Stomach smooth muscle (tissue), 2 donors: ENCODE data around the gene FLAD1.
"Not testable (repeated sequence)": the region's sequence is repeated elsewhere in the genome, so short reads cannot be mapped to it uniquely, and the experiment has no call there.

ENCODE experiments used
- H3K27ac ChIP-seq: one replicate; pipeline ENCODE4 v1.7.0; 2013; ENCODE audit warnings: mild to moderate bottlenecking, low read length, inconsistent platforms
- H3K27me3 ChIP-seq, 2 donors: one replicate each; pipeline ENCODE4 v1.7.0; 2013; ENCODE audit warnings: low read length in 2 of 2; ENCODE audit not compliant: insufficient read depth in 2 of 2, control insufficient read depth in 1 of 2
- H3K36me3 ChIP-seq, 2 donors: one replicate each; pipeline ENCODE4 v1.7.0; 2013; ENCODE audit warnings: low read length in 2 of 2; ENCODE audit not compliant: control insufficient read depth in 2 of 2, insufficient read depth in 2 of 2
- H3K4me1 ChIP-seq: one replicate; pipeline ENCODE4 v1.7.0; 2013; ENCODE audit warnings: low read length; ENCODE audit not compliant: control insufficient read depth, insufficient read depth
- H3K4me3 ChIP-seq, 2 donors: one replicate each; pipeline ENCODE4 v1.7.0; 2013; ENCODE audit warnings: low read length in 2 of 2
- H3K9ac ChIP-seq, 2 donors: one replicate each; pipeline ENCODE4 v1.7.0; 2013; ENCODE audit warnings: low read length in 2 of 2, mild to moderate bottlenecking in 1 of 2
- H3K9me3 ChIP-seq, 2 donors: one replicate each; pipeline ENCODE4 v1.7.0; 2013; ENCODE audit warnings: low read length in 2 of 2; ENCODE audit not compliant: control insufficient read depth in 2 of 2
- donor health status: healthy.
- donor health status: Pancreatic carcinoma.

Gene FLAD1

DNA sequence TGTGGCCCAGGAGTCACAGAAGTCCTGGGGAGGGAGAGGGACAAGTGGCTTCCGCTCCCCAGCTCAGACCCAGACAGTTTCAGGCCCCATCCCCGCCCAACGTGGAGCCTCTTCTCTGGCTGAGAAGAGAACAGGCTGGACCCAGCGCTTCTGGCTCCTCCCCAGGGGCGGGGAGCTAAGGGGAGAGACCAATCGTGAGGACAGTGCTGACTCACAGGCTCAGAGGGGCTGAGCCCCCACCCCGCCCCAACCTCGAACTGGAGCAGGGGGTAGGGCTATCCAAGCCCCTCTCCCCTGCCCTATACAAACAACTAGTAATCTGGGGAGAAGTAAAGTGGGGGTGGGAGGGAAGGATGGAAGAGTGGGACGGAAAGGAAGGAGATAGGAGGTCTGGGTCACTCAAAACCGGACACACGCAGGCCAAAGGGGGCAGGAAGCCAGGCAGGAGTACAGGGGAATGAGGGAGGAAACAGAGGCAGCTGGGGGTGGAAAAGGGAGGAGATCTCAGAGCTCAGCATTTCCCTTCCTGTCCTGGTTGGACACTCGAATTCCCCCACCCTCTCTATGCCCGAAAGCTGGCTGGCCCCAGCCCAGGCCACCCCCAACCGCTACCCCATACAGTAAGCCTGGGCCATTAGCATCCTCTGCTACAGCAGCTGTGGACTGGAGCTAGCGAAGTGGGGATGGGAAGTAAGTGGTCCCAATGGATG, 12.4 kb upstream of the FLAD1 start, which contains the start of gene SHC1:
TSS of gene SHC1 (minus strand) at position 117 of the 710 bp plus-strand sequence. CDS start 221 bp downstream, outside the sequence.
- H3K4me3 ChIP-seq = peak within 1 kb of the TSS; percentile 69 to 70
- H3K27me3 ChIP-seq = no peaks in the 10 kb centered on the region
- peaks cover 52% of the 10 kb centered on the region for H3K4me1 ChIP-seq
- H3K27ac ChIP-seq = peak within 1 kb of the TSS; percentile 99
- peak within 1 kb of the TSS; percentile 80 to 85 for H3K9ac ChIP-seq
- peaks cover 19 to 28% of the 10 kb centered on the region in 2 donors for H3K36me3 ChIP-seq
- no peaks in the 10 kb centered on the region for H3K9me3 ChIP-seq

DNA sequence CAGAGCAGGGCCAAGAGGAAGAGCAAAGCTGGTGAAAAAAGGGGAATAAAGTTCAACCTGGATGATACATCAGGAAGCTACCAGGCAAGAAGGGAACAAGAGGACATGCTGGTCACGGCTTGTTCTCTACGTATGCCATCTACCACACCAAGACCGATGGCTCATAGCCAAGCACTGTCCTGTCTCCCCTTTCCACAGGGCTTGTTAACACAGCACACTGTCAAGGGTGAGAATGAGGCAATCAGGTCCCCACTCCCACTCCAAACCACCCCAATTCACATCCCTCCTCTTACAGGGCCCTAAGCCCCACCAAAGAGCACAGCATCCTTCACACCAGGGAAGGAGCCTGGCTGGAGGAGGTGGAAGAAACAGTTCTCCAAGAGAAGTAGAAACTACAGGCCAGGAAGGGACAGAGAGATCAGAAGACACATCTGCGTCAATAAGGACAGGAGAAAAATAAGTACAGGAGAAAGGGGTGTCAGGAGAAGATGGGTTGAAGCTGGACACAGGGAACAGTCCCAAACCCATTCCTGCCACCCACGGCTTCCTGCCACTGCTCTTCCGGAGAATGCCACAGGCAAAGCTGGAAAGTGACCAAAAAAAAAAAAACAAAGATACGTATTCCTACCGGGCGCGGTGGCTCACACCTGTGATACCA, 11.7 kb upstream of the FLAD1 start:
- H3K4me1 ChIP-seq = peaks cover 57% of the 10 kb centered on the region
- no peaks in the 10 kb centered on the region for H3K27me3 ChIP-seq
- H3K9ac ChIP-seq = peak overlapping the region; percentile 80 to 85
- peak overlapping the region; percentile 69 to 70 for H3K4me3 ChIP-seq
- peaks cover 12 to 22% of the 10 kb centered on the region in 2 donors for H3K36me3 ChIP-seq
- H3K27ac ChIP-seq = peak overlapping the region; percentile 99
- no peaks in the 10 kb centered on the region for H3K9me3 ChIP-seq

- H3K27me3 ChIP-seq = no peaks in the 10 kb centered on the region
- H3K4me1 ChIP-seq = peaks cover 57% of the 10 kb centered on the region
- H3K27ac ChIP-seq = peak overlapping the region; percentile 99
- H3K9ac ChIP-seq = peak overlapping the region; percentile 55 to 92
- H3K36me3 ChIP-seq = peaks cover 6 to 16% of the 10 kb centered on the region in 2 donors
- H3K4me3 ChIP-seq = peak overlapping the region in 1 of 2 donors; percentile 86
- no peaks in the 10 kb centered on the region for H3K9me3 ChIP-seq
Observed at GRCh38 chr1:154972213-154972516, 11.0 kb upstream of the FLAD1 start.

- H3K27me3 ChIP-seq = no peaks in the 10 kb centered on the region
- H3K27ac ChIP-seq = peak overlapping the region; percentile 99
- H3K36me3 ChIP-seq = peaks cover under 1 to 10% of the 10 kb centered on the region in 2 donors
- H3K4me3 ChIP-seq = peak overlapping the region; percentile 47 to 86
- peak overlapping the region; percentile 66 to 92 for H3K9ac ChIP-seq
- no peaks in the 10 kb centered on the region for H3K9me3 ChIP-seq
- H3K4me1 ChIP-seq = peaks cover 57% of the 10 kb centered on the region
Observed at GRCh38 chr1:154972517-154973343, 10.4 kb upstream of the FLAD1 start.

- Histone ChIP-seq H3K36me3 (peaks cover 4 to 7% of the 10 kb centered on the region in 2 donors), H3K27me3 (no peaks in the 10 kb centered on the region), H3K9ac (peak overlapping the region; percentile 92 to 99), H3K9me3 (no peaks in the 10 kb centered on the region), H3K4me1 (peaks cover 57% of the 10 kb centered on the region), H3K27ac (peak overlapping the region; percentile 99), H3K4me3 (peak overlapping the region; percentile 68 to 86)
Observed at GRCh38 chr1:154973344-154974101, 9.6 kb upstream of the FLAD1 start.

DNA sequence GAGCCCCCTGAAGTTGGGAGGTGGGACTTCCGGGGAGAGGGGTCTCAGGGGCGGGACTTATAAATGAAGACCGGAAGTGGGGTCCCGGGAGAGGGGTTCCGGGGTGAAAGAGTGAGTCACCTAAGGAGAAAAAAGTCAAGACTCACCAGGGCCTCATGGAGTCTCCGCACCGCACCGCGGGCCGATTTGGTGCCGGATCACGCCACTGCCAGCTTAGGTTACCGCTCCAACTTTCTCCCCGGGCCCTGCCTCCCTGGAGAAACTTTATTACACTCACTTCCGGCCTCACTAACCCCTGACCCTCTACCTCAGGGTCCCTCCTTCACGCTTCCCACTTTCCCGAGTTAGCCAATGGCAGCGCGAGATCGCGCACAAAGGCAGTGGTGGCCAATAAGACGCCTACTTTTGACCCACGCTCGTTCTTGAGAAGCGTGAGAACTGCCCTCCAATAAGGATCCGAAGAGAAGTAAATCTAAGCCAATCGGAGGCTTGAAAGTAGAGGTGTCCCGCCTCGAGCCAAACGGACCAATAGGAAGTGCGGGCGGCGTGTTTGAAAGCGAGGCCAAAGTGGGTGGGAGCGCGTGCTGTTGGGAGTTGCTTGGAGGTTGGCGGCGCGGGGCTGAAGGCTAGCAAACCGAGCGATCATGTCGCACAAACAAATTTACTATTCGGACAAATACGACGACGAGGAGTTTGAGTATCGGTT, 8.9 kb upstream of the FLAD1 start, which contains the start of gene CKS1B:
TSS of gene CKS1B (plus strand) at position 580 of the 706 bp plus-strand sequence. CDS start at position 645, 65 bp downstream.
- Histone ChIP-seq H3K4me3 (peak within 1 kb of the TSS; percentile 78 to 86), H3K36me3 (peaks cover 0 to 7% of the 10 kb centered on the region in 2 donors), H3K9ac (peak within 1 kb of the TSS; percentile 92 to 99), H3K27ac (peak within 1 kb of the TSS; percentile 99), H3K27me3 (no peaks in the 10 kb centered on the region), H3K9me3 (no peaks in the 10 kb centered on the region), H3K4me1 (peaks cover 51% of the 10 kb centered on the region)

GRCh38 chr1:154974808-154975408, 8.2 kb upstream of the FLAD1 start:
- H3K9me3 ChIP-seq = no peaks in the 10 kb centered on the region
- peak overlapping the region; percentile 70 to 86 for H3K9ac ChIP-seq
- peaks cover 4 to 7% of the 10 kb centered on the region in 2 donors for H3K36me3 ChIP-seq
- H3K4me1 ChIP-seq = peaks cover 45% of the 10 kb centered on the region
- H3K4me3 ChIP-seq = peak overlapping the region; percentile 78 to 86
- H3K27ac ChIP-seq = peak overlapping the region; percentile 99
- no peaks in the 10 kb centered on the region for H3K27me3 ChIP-seq

DNA sequence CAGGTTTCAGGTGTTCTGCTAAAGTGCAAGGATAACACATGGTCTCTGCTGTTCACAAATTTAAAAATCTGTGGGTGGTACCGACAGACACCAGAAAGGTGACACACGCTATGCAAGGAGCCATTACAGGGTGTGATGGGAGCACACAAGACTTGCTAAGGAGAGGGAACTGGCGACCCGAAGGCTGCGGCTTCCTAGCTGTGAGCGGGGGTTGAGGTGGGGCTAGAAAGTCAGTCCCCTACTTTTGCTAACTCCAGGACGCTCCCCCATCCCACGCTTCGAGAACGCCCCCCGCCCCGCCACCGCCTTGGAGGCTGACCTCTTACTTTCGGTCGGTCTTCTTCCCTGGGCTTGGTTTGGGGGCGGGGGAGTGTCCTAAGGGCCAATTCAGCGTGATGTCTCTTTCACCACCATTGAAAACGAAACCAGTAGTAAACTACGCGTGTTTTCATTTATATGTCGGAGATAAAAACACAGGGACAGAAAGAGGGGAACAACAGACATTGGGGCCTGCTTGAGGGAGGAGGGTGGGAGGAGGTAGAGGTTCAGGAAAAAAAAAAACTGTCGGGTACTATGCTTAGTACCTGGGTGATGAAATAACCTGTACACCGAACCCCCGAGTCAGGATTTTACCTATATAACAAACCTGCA, 7.6 kb upstream of the FLAD1 start:
- Histone ChIP-seq H3K9me3 (no peaks in the 10 kb centered on the region), H3K4me3 (peak overlapping the region; percentile 78 to 86), H3K36me3 (peaks cover 4 to 7% of the 10 kb centered on the region in 2 donors), H3K9ac (peak overlapping the region; percentile 70 to 86), H3K27ac (peak overlapping the region; percentile 99), H3K27me3 (no peaks in the 10 kb centered on the region), H3K4me1 (peaks cover 39% of the 10 kb centered on the region)

- H3K27ac ChIP-seq, H3K27me3 ChIP-seq, H3K36me3 ChIP-seq, H3K9me3 ChIP-seq, H3K9ac ChIP-seq, H3K4me3 ChIP-seq: not testable (repeated sequence)
- H3K4me1 ChIP-seq = peaks cover 24% of the 10 kb centered on the region
Observed at GRCh38 chr1:154977762-154978161, 5.4 kb upstream of the FLAD1 start.
